ENCODE data around the gene CDC27.
"Not testable (repeated sequence)": the region's sequence is repeated elsewhere in the genome, so short reads cannot be mapped to it uniquely, and the experiment has no call there.

Gene CDC27

GRCh38 chr17:47099451-47099986 lies 89.6 kb downstream of the CDC27 start:
- DNase-seq, result no peak
- in situ Hi-C loops (cut with HindIII; ENCODE audit: low pct_ligation_motif_present, low pct_unique_long_range_greater_than_20kb, low sequenced_read_pairs), result no loop called here

- in situ Hi-C loops (cut with HindIII; ENCODE audit: low pct_ligation_motif_present, low pct_unique_long_range_greater_than_20kb, low sequenced_read_pairs), result no loop called here
- no peak for DNase-seq
Observed at GRCh38 chr17:47096343-47096742, 92.8 kb downstream of the CDC27 start.

DNA sequence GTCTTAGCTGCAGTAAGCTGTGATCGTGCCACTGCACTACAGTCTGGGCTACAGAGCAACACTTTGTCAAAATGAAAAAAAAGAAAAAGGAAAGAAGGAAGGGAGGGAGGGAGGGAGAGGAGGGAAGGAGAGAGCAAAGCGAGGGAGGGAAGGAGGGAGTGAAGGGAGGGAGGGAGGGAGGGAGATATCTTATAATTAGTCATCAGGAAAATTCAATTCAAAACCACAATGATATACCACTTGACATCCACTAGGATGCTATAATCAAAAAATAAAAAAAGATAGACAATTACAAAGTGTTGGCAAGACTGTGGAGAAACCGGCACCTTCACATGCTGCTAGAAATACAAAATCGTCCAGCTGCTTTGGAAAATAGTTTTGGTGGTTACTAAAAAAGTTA lies 93.8 kb downstream of the CDC27 start:
- no peak for DNase-seq
- in situ Hi-C loops (cut with HindIII; ENCODE audit: low pct_ligation_motif_present, low pct_unique_long_range_greater_than_20kb, low sequenced_read_pairs), result no loop called here

DNA sequence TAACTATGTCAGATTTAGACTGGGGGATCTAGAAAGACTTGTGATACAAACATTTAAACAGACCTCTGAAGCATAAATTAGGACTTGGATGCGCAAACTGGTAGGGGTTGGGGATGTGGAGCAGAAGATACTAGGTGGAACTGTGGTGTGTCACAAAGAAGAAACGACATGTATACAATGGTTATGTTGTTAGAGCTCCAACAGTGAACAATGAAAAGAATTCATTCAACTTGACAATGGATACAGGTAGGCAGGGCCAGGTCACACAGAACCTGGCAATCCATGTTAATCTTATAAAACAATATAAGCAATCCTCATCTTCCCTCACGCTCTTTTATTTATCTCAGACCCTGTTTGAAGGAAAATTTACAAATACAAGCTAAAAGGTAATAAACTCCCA lies 102.0 kb downstream of the CDC27 start:
- in situ Hi-C loops (cut with HindIII; ENCODE audit: low pct_ligation_motif_present, low pct_unique_long_range_greater_than_20kb, low sequenced_read_pairs), result no loop called here
- DNase-seq, result no peak

DNA sequence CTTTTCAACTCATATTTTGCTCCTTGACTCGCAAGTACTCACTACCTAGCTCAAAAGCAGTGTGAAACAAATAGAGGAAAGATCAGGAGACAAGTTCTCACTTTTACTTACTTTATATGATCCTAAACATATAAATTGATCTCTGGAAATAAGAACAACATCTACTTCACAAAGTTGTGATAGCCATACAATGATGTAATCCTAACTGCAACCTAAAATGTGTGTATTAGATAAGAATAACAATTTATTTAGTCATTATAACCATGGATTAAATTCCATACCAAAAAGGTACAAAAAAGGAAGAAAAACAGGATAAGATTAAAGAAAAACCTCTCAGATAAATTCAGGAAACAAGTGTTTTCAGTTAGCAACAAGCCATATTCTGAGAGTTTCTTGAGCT lies 103.4 kb downstream of the CDC27 start:
- in situ Hi-C loops (cut with HindIII; ENCODE audit: low pct_ligation_motif_present, low pct_unique_long_range_greater_than_20kb, low sequenced_read_pairs), result no loop called here
- DNase-seq, result no peak

DNA sequence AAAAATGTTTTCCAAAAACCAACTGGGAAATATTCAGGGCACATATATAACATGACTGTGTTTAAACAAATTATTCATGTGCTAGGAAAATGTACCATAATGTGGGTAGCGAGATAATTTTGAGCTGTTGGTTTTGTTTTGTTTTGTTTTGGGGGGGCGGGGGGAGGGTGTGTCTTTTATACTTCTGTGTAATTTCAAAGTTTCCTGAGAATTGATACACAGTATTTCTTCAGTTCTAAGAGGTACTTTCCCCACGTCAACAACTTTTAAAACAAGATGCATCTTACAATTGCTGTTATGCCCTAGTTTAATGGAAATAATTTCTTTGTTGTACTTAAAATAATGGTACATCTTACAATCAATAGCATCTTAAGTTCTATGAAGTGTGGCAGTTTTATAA lies 110.3 kb downstream of the CDC27 start:
- in situ Hi-C loops (cut with HindIII; ENCODE audit: low pct_ligation_motif_present, low pct_unique_long_range_greater_than_20kb, low sequenced_read_pairs), result no loop called here
- no peak for DNase-seq

DNA sequence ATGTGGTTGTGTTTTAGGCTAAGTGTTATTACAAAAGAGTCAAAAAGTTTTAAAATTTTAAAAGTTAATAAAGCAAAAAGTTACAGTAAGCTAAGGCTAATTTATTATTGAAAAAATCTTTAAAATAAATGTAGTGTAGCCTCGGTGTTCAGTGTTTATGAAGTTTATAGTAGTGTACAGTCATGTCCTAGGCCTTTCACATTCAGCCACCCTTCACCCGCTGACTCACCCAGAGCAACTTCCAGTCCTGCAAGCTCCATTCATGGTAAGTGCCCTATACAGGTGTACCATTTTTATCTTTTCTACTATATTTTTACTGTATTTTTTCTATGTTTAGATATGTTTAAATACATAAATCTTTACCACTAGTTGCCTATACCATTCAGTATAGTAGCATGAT lies 111.5 kb downstream of the CDC27 start:
- peak; percentile 24 for DNase-seq
- in situ Hi-C loops (cut with HindIII; ENCODE audit: low pct_ligation_motif_present, low pct_unique_long_range_greater_than_20kb, low sequenced_read_pairs), result no loop called here

GRCh38 chr17:47076171-47076570 lies 112.9 kb downstream of the CDC27 start:
- in situ Hi-C loops (cut with HindIII; ENCODE audit: low pct_ligation_motif_present, low pct_unique_long_range_greater_than_20kb, low sequenced_read_pairs), result no loop called here
- no peak for DNase-seq

DNA sequence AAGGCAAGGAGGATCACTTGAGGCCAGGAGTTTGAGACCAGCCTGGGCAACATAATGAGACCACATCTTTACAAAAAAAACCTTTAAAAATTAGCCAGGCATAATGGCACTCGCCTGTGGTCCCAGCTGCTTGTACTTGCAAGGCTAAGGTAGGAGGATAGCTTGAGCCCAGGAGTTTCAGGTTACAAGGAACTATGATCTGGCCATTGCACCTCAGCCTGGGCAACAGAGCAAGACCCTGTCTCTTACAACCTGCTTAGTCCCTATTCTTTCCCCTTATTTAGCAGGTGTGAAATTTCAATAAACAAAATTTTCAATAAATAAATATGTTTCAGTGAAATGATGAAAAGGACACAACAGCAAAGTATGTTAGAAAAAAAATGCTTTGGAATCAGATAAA lies 114.7 kb downstream of the CDC27 start:
- DNase-seq; in situ Hi-C loops (cut with HindIII; ENCODE audit: low pct_ligation_motif_present, low pct_unique_long_range_greater_than_20kb, low sequenced_read_pairs): not testable (repeated sequence)

DNA sequence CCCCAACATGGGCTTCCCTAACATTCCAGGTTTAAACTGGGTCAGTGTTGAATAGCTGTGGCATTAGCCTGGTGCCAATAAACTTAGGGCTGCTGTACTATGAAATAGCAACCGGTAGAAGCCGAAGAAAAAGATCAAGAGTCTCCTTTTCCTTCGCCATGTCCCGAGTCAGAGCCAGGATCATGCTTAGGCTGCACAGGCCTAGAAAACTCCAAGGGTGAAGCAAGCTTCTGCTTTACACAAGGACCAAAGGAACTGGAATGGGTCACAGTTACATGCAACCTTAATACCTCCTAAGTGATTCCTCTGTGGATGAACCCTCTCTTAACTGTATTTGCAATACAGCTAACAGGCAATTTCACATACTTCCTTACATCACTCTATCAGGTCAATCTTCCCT lies 115.5 kb downstream of the CDC27 start:
- DNase-seq; in situ Hi-C loops (cut with HindIII; ENCODE audit: low pct_ligation_motif_present, low pct_unique_long_range_greater_than_20kb, low sequenced_read_pairs): not testable (repeated sequence)

- in situ Hi-C loops (cut with HindIII; ENCODE audit: low pct_ligation_motif_present, low pct_unique_long_range_greater_than_20kb, low sequenced_read_pairs), result no loop called here
- no peak for DNase-seq
Observed at GRCh38 chr17:47072886-47073285, 116.2 kb downstream of the CDC27 start.

DNA sequence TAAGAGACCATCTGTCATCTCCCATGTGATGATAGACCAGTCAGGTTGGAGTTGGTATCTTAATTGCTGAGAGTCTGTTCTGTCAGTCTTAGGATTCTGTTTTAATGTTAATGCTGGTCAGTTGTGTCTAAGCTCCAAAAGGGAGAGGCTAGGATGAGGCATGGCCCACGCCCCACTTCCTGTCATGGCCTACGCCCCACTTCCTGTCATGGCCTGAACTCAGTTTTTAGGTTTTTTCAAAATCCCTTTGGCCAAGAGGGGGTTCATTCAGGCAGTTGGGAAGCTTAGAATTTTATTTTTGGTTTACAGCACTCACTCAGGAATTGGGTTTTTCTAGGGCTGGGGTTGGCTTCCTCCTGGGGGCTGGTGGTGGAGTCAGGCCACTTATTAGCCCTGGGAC lies 117.9 kb downstream of the CDC27 start:
- DNase-seq; in situ Hi-C loops (cut with HindIII; ENCODE audit: low pct_ligation_motif_present, low pct_unique_long_range_greater_than_20kb, low sequenced_read_pairs): not testable (repeated sequence)

GRCh38 chr17:47070266-47070665 lies 118.8 kb downstream of the CDC27 start:
- DNase-seq, result peak; percentile 84
- in situ Hi-C loops (cut with HindIII; ENCODE audit: low pct_ligation_motif_present, low pct_unique_long_range_greater_than_20kb, low sequenced_read_pairs), result not testable (repeated sequence)
